Activated CD4-positive, alpha-beta T cell treated with anti-CD3 and anti-CD28 coated beads, Interleukin-2, amount 50 U/mL, for 1 hour (primary cell): Measurements from ENCODE around the gene TMEM138.
"Not testable (repeated sequence)": the region's sequence is repeated elsewhere in the genome, so short reads cannot be mapped to it uniquely, and the experiment has no call there.

Experiments used
- DNase-seq: peaks from one replicate; pipeline ENCODE4 v3.0.0-alpha.2; 2020

Gene TMEM138

DNA sequence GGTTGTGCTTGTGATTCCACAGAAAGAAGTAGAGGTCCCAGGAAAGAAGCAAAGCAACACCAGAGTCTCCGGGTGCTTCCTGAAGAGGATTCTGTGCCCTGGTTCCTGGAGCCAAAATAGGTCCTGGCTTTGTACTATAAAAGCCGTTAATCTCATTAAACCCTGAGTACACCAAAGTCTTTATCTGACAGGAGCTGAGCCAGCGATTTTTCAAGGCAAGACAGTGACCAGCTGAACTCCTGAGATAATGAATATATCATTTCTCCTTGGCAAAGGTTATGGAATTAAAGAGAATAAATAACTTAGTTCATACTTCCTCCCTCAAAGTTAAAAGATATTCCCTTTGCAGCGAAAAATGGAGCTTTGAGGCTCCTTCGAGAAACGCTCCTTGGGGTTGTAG, 5.2 kb downstream of the TMEM138 start:
- no peak for DNase-seq

DNA sequence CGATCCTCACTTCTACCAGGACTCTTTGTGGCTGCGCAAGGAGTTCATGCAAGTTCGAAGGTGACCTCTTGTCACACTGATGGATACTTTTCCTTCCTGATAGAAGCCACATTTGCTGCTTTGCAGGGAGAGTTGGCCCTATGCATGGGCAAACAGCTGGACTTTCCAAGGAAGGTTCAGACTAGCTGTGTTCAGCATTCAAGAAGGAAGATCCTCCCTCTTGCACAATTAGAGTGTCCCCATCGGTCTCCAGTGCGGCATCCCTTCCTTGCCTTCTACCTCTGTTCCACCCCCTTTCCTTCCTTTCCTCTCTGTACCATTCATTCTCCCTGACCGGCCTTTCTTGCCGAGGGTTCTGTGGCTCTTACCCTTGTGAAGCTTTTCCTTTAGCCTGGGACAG, 6.5 kb downstream of the TMEM138 start:
- no peak for DNase-seq

DNA sequence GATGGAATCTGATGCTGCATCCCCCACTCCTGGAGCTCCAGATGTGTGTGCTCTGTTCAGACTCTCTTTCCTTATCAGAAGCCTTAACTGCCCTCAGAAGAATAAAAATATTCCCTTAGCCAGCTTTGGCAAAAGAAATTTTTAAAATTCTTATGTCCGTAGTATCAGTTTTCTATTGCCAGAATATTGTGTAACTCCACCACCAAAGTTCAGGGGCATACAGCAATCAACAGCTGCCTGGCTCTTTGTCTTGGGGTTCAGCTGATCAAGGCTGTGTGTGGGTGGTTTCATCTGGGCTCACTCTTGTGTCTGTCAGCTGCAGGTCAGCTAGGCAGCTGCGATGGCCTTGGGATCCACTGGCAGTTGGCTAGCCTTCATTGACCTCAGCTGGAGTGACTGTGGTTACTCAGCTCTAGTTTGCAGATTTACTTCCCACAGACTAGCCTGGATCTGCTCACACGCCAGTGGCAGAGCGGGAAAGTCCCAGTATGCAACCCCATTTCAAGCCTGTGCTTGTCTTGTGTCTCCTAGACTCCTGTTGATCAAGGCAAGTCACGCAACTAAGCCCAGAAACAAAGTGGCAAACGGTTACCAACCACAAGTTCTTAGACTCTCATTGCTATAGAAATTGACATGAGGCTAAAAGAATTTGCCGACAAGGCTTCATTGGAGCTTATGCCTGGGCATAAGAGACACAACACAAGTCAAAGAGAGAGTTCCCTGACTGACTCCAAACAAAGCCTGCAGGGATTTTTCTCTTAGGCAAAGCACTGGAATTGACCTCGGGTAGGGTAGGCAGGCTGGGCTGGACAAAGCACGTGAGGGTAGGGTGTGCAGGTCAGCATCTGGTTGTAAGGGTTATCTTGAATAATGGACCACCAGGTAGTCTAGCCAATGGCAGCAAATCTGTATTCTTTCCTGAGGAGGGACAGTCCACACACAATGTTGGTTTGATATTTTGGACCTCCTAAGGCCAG, 7.5 kb downstream of the TMEM138 start:
- DNase-seq: no peak

DNA sequence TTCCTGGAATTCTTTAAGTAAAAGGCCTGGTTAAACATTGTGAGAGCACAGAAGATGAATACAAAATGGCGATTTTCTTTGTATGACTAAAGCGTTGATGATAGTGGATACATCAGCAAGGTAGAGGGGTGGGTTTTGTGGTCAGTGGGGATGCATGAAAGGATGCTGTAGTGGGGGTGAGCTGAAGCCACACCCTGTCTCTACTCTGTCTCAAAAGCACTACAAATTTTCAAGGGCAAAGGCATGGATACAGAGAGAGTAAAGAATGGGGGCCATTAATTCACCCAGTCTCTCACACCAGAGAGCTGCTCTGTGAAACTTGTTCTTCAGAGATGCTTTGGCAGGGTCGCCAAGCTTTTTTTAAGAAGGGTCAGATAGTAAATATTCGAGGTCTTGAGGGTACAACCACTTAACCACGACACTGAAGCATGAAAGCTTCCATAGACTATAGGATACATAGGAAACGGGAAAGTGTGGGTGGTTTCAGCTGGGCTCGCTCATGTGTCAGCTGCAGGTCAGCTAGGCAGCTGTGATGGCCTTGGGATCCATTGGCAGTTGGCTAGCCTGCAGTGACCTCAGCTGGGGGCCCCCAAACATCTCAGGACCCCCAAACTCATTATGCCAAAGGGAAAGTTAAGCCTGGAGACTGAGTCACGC, 8.3 kb downstream of the TMEM138 start:
- DNase-seq: no peak

DNA sequence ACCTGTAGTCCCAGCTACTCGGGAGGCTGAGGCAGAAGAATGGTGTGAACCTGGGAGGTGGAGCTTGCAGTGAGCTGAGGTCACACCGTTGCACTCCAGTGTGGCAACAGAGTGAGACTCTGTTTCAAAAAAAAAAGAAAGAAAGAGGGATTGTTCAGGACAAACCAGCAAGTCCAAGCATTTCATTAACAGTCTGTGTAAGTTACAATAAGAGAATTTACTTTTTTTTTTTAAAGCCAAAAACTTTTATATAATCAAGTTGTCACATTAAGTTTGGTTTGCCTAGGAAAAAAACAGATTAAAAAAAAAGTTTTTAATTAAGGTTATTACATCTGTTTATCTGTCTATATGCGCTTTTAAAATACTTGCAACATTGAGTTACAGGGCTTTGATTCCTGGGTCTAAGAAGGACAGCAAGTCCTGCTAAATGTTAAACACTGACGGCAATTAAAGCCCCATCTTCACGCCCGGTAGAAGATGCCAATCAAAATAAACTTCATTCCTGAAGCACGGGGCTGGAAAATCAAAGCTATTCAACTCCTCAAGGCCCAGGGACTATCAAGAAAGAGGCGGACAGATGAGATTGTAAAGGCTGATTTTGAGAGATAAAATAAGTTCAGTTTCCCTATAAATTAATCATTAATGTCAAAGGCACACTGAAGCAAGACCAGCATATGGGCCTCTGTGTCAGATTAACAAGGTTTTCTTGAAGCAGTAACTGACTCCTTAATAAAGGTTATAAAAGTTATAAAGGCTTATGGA, 10.7 kb downstream of the TMEM138 start:
- DNase-seq: no peak

DNA sequence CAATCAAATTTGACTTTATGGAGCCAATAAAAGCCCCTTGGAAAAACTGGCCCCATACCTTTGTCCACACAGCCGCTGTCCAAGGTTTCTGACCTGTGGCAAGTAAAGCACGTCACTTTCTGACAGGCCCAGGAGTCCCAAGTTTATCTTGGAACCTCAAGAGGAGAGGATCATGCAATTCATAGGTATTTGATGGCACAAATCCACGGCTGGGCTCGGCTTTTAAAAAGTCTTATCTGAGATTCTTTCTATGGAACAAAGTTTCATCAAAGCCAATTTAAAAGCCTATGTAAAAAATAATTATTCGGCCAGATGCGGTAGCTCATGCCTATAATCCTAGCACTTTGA, 13.6 kb downstream of the TMEM138 start:
- DNase-seq: no peak

DNA sequence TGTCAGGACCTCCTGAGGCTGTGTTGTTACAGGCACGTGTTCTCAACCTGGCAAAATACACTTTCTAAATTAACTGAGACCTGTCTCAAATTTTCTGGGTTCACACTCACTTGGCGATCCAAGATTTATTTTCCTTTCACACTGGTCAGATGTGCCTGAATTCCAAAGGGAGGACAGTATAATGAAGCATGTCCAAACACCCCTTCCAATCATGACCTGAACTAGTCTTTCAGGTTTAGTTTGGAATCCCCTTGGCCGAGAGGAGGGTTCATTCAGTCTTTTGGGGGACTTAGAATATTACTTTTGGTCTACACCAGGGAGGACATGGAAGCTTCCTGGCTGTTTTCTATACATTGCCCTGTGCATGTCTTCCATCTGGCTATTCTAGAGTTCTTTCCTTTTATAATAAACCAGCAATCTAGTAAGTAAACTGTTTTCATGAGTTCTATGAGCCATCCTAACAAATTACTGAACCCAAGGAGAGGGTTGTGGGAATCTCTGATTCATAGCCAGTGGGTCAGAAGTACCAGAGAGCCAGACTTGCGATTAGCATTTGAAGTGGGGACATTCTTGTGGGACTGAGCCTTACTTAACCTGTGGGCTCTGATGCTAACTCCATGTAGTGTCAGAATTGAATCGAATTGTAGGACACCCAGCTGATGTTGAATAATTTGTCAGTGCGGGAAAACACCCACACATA, 15.4 kb downstream of the TMEM138 start:
- no peak for DNase-seq

DNA sequence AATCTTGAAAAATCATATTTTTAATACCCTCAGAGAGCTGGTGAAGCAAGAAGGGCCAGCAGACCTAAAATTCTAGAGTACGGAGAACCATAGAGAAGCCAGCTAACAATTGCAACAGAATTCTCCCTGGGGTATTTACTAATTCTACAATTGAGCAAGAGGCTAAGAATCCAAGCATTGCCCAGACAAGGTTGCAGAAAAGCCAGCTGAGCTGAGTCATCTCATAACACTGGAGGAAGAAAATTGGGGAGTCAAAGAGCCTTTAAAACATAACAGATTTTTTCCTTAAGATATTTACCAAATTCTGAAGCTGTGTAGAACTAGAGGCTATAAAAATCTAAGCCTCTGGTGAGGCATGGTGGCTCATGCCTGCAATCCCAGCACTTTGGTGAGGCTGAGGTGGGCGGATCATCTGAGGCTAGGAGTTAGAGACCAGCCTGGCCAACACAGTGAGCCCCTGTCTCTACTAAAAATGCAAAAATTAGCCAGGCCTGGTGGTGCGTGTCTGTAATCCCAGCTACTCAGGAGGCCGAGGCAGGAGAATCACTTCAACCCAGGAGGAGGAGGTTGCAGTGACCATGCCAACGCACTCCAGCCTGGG, 16.6 kb downstream of the TMEM138 start:
- DNase-seq: no peak

DNA sequence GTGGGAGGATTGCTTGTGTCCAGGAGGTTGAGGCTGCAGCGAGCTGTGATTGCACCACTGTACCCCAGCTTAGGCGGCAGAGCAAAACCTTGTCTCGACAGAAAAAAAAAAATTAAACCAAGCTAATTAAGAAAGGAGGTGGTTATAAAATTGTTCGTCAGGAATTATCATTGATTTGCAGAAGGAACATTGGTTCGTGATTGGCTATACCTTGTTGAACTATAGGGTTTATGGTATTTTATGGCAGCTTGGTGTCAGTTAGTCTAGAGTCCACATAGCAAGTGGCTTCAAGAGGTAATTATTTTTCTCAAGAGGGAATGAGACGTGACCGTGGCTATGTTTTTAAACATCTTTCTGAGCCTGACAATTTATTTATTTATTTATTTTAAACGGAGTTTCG, 18.7 kb downstream of the TMEM138 start:
- no peak for DNase-seq

DNA sequence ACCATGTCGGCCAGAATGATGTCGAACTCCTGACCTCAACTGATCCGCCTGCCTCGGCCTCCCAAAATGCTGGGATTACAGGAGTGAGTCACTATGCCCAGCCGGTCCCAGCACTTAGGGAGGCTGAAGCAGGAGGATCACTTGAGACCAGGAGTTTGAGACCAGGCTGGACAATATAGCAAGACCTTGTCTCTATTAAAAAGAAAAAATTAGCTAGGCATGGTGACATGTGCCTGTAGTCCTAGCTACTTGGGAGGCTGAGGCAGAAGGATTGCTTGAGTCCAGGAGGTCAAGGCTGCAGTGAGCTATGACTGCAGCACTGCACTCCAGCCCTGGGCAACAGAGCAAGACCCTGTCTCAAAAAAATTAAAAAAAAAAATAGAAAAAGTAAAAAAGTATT, 21.7 kb downstream of the TMEM138 start:
- DNase-seq: not testable (repeated sequence)

DNA sequence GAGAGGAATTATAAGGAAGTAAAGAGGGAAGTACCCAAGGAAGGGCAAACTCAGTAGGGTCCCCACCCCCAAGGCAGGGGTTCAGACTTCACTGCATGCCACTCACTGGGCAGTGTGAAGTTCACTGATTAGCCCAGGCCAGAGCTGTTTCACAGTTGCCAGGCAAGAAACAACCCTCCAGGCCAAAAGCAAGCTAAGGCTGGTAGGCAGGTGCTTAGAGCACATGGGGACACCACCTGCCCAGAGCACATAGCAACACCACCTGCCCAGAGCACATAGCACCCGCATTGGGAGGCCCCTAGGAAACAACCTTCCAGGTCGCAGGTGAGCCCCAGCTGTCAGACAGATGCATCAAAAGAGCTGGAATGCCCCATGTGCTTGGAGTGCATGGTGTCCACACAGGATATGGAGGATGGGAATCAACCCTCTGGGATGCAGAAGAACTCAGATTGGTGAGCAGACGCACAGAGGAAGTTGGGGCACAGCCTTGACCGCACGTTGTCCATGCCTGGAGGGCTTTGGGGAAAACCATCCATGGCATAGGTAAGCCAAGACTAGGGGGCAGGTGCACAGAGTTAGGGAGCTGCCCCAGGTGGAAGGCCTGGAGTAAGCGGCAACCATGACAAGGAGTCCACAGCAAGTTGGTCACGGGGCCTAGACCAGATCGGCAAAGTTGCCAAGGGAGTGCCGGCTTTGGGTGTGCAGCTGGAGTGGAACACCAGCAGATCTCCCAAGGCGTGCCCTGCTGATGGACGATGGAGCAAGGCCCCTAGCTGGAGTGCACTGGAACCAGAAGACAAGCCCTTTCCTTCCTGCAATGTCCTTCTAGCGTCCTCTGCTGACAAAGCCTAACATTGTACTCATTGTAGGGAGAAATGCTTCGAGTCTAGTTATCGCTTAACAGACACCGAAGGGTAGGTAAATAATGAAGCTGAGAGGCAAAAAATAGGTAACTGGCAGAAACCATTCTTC, 22.4 kb downstream of the TMEM138 start:
- no peak for DNase-seq

DNA sequence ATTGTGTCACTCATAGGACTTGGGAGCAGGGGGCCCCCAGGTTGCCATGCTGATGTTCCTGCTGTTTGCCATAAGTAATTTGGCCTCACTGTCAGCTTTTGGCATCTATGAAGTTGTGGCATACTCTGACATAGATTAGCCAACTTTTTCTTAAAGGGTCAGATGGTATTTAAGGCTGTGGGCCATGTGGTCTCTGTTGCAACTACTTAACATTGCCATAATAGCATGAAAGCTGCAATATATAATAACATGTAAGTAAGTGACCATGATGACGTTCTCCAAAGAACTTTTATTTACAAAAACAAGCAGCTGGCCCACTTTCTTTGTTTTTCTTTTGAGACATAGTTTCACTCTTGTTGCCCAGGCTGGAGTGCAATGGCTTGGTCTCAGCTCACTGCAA, 28.0 kb downstream of the TMEM138 start:
- no peak for DNase-seq

DNA sequence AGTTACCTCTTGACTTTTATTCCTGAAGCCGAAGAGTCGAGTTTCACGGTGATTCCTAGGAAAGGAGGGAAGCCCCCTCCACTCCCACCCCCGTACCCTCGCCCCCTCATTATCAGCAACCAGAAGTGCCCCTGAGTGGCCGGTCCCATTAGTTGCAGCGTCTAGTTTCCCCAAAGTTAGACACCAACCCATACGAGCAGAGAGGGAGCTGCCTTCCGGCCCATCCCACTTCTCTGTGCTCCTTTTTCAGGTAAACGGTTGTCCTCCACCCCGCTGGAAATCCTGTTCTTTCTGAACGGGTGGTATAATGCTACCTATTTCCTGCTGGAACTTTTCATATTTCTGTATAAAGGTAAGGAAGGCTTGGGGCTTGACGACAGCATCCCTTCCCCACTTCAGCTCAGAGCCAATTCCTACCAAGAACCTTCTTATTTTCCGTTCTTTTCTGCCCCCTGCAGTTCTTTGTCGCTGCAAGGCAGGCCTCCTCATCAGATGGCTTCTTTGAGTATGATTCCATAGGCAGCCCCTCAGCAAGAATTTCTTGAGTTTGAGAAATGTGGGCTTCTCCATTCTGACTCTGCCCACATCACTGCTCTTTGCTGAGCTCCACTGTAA, 30.9 kb downstream of the TMEM138 start:
- peak; percentile 6 for DNase-seq

DNA sequence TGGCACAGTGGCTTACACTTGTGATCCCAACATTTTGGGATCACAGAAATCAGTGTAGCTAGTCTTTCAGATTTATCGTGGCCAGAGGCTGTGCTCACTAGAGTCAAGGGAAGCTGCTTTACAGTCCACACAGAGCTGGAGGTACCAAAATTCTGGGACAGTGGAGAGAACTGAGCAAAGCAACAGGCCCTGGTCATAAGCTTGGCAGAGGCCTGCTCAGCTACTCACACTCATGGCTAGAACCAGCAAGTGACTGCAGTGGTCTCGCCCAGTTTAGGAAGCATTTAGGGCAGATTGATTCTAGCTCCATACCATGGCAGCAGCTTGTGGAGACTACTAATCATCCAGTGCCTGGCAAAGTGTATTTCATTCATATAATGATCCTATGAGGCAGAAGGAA, 39.0 kb downstream of the TMEM138 start:
- no peak for DNase-seq

DNA sequence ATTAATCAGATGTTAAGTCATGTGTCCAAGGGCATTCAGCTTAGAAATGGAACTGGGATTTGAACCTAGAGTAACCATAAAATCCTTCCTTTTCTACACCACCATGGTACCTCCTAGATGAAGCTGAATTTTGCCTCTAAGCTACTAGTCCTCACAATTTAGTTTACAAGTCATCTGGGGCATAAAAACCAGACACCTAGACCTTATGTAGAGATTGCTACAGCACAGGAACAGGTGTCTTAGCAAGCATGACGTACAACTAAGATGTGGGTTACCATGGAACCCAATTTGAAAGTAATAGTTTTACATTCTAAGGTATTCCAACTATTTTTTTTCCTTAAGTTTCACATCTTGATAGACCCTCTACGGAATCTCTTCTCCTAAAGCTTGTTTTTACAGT, 39.4 kb downstream of the TMEM138 start:
- DNase-seq: no peak

DNA sequence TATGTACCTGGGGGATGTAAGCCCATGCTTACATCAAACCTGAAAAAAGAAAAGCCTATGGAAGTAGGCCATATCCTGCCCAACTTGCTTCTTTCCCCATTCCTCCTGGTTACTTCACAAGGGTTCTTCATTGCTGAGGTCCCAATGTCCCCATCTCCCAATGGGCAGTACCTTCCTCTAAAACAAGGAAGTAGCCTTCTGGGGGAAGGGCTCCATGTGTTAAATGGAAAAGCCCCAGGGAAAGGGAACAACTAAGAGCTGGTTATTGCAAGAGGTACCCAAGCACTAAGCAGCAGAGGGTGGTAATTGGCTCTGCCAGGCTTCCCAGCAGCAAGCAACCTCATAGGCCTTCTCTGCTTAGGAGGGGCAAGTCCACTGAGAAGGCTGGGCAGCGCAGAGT, 41.5 kb downstream of the TMEM138 start:
- DNase-seq: no peak

DNA sequence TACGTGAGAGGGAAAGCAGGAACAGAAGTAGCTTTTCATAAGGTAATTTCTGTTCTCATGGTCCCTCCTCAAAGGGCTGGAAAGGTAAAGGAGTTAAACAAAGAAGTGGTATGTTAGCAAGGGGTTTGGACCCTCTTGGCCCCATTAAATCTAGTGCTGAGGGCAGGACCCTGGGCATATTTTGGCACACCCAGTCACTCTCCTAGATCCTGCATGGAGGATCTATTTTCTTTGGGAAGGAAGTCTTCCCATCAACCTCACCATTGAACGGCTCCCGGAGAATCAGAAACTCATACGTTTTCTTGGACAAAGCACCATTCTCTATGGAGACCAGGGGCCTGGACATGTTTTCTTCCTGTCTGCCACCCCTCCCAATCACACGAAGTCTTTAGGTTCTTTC, 41.9 kb downstream of the TMEM138 start:
- no peak for DNase-seq

DNA sequence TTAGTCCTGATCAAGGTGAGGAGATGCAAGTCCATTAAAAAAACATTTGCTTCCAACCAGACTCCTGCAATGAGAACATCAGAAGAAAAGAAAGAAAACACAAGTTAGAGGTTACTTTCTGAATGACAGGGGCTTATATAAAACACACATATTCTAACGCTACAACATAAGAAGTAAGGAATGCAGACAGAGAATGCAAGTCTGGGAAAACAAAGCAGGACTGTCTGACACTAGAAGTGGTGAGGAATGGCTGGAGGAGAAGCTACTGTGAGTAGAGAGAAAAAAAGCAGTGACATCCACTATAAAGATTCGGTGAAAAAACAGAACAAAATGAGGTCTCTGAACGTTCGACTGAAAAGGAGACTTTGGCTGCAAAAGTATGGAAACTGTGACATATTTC, 42.5 kb downstream of the TMEM138 start:
- no peak for DNase-seq

DNA sequence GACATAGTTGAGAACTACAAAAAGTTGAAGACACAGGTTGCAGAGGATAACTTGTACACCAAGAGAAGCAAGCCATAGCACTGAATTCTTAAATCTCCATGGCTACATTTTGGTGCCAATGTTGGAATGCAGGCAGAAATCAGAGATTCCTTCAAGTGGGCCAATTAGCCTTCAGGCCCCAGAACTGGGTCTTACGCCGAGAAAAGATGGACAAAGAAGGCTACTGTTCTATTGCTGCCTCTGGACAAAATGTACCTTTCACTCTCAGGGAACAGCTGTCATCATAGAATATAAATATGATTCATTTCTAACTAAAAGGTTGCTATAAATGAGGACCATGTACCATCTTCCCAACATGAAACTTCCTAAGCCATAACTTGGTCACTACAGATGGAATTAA, 43.9 kb downstream of the TMEM138 start:
- no peak for DNase-seq

DNA sequence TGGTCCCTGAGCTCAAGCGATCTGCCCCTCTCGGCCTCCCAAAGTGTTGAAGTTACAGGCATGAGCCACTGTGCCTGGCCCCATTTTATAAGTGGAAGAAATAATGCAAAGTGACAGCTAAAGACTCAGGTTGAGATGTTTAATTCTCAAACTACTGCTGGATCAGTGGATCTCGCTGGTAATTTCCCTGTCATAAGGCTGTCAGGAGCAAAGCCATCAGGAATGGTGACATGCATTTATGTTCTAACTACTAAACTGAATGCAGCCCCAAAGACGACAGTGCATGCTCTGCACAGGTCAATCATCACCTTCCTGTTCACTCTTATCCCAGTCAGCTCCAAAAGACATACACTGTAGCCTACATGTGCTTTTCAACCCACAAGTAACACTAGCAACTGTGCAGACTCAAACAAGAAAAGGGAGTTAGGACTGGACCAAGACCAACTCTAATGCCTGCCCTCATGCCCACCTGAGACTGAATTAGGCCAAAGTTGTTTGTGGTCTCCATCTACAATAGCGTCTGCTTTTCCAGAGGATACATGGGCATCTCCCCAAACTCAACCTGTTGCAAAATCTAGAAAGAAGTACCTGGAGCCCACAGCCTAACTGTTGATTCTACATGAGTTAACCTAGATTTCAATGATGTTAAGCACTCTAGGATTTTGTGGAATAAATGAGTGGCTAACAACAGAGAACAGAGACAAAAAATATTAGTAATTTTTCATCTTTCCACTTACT, 45.0 kb downstream of the TMEM138 start:
- DNase-seq: no peak
